Ectodermal cell (in vitro differentiated cells): ENCODE measurements around the gene FBXL15.
A peak's percentile ranks its signal among the peaks of the same experiment; 100 is the strongest.

Experiments used
- H3K27ac ChIP-seq: 2 replicates; pipeline ENCODE4 v1.7.0; 2013; ENCODE audit warnings: mild to moderate bottlenecking, low read depth, low read length; ENCODE audit not compliant: insufficient read depth, poor library complexity, severe bottlenecking
- H3K27me3 ChIP-seq: 2 replicates; pipeline ENCODE4 v1.7.0; 2013; ENCODE audit warnings: mild to moderate bottlenecking, low read length; ENCODE audit not compliant: insufficient read depth, control insufficient read depth, poor library complexity, severe bottlenecking
- H3K36me3 ChIP-seq: one replicate; pipeline ENCODE4 v1.7.0; 2013; ENCODE audit warnings: low read length; ENCODE audit not compliant: control insufficient read depth, insufficient read depth
- H3K4me1 ChIP-seq: one replicate; pipeline ENCODE4 v1.7.0; 2013; ENCODE audit warnings: low read length; ENCODE audit not compliant: control insufficient read depth, insufficient read depth
- H3K4me3 ChIP-seq: 2 replicates; pipeline ENCODE4 v1.7.0; 2013; ENCODE audit warnings: low read depth, low read length, control low read depth; ENCODE audit not compliant: insufficient read depth
- H3K9me3 ChIP-seq: 2 replicates; pipeline ENCODE4 v1.7.0; 2013; ENCODE audit warnings: mild to moderate bottlenecking, low read length, moderate library complexity; ENCODE audit not compliant: control insufficient read depth
- WGBS, 2 experiments: methylation state at CpG; one replicate each; pipeline ENCODE4 v1.1.7; 2013; ENCODE audit warnings: missing lambda C conversion rate in 2 of 2; 5-methylcytosine and 5-hydroxymethylcytosine counted together

Gene FBXL15

DNA sequence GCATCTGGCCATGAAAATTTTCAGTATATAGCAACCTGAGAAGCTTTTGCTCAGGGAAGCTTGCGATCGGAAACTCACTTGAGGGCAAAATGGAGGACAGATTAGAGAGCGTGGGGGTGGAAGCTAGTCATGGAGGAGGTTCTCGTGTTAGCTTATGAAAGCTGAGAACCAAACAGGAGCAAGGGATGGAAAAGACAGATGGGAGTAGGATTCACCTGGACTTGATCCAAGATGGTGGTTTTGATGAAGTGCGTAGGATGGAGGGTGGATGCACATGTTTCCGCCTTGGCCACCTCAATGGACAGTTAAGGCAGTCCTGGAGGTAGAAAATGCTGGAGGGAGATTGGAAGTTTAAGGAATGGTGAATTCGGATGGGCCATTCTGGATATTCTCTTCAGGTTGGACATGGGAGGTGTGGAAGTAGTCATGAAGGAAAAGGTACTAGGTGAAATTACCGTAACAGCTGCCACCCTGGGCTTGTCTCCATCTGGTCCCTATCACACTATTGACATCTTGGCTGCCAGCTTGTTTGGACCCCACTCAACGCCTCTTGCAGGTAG is 37.0 kb downstream of the FBXL15 start:
- Histone ChIP-seq H3K27ac (no peak overlapping the region), H3K4me3 (no peak overlapping the region), H3K4me1 (peaks cover 24% of the 10 kb centered on the region), H3K36me3 (no peaks in the 10 kb centered on the region), H3K27me3 (peaks cover 14% of the 10 kb centered on the region), H3K9me3 (no peaks in the 10 kb centered on the region)
- 95 to 96% methylated on average over 9 of the region's 9 CpGs for WGBS, 2 experiments

DNA sequence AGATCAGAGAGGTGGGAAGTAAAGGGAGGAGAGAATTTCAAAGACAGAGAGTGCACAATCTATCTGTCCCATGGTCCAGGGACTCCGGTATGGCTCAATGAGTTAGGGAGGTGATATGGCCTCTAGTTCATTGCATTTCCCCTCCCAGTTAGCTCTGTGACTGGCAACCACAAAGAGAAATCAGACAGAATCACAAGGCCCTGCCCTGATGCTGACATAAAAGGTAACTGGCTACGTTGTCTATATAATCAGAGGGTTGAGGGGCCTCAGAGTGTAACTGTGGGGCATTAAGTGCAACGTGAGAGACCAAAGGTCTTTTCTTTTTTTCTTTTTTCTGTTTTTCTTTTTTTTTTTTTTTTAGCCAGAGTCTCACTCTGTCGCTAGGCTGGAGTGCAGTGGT is 38.0 kb downstream of the FBXL15 start:
- WGBS, 2 experiments, result 86 to 96% methylated on average over 4 of the region's 4 CpGs
- Histone ChIP-seq H3K27ac (no peak overlapping the region), H3K36me3 (no peaks in the 10 kb centered on the region), H3K27me3 (peaks cover 24% of the 10 kb centered on the region), H3K4me1 (peaks cover 20% of the 10 kb centered on the region), H3K4me3 (no peak overlapping the region), H3K9me3 (no peaks in the 10 kb centered on the region)

DNA sequence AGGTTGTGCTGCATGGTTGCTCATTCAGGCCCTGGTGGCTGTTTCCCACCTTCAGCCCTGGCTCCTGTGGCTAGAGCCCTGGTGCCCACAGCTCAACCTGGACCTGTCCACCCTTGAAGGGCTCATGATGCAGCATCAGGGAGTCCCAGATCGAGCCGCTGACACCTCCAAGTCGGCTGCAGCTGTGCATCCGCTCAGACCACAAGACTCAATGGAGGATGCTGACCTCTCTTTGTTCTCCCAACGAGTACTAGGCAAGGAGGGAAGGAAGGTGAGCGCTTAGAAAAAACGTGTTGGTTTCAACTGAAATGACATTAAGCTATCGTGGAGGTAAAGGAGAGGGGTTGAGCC is 40.2 kb downstream of the FBXL15 start:
- H3K27me3 ChIP-seq, result peaks cover 26% of the 10 kb centered on the region
- H3K36me3 ChIP-seq, result no peaks in the 10 kb centered on the region
- 56 to 57% methylated on average over 8 of the region's 8 CpGs for WGBS, 2 experiments
- peaks cover 20% of the 10 kb centered on the region for H3K4me1 ChIP-seq
- H3K4me3 ChIP-seq, result peak overlapping the region; percentile 36
- no peaks in the 10 kb centered on the region for H3K9me3 ChIP-seq
- H3K27ac ChIP-seq, result peak overlapping the region; percentile 27

DNA sequence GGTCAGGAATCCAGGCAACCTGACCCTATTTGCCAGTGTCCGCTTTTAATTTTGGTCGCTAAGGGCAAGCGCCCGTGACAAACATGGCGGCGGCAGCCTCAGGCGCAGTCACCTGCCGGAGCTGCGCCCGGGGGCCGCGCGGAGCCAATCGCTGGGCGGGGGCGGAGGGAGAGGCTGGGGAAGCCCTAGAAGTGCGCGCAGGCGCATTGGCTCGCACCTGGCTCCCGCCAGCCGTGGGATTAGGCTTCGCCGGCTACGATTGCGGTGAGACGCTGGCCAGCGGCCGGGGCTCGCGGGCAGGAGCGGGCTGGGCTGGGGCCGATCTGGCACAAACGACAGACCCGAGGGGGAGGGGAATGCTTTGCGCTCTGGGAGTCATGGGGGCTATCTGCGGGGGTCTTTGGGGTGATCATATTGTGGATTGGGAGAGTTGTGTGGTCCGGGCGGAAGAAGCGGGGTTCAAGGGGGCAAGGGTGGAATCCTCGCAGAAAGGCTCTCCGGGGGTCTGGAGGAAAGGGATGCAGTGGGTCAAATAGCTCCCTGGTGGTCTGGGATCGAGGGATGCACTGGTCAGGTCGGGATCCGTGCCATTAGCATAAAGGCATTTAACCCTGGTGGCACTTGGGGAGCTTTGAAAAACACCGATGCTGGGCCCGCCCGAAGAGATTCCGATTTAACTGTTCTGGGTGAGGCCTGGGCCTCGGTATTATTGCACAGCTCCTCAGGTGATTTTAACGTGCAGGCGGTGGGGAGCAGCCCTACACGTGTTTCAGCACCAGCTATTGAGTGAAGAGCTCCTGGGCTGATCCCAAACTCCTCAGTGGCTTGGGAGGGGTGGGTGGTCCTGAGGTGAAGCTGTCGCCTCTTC is 40.8 kb downstream of the FBXL15 start:
- Histone ChIP-seq H3K36me3 (no peaks in the 10 kb centered on the region), H3K4me1 (peaks cover 20% of the 10 kb centered on the region), H3K27ac (peak overlapping the region; percentile 27), H3K27me3 (peaks cover 26% of the 10 kb centered on the region), H3K4me3 (peak overlapping the region; percentile 36), H3K9me3 (no peaks in the 10 kb centered on the region)
- WGBS, 2 experiments, result 1% methylated on average over 54 of the region's 54 CpGs

GRCh38 chr10:102462512-102463054 is 41.9 kb downstream of the FBXL15 start:
- peaks cover 20% of the 10 kb centered on the region for H3K4me1 ChIP-seq
- no peaks in the 10 kb centered on the region for H3K9me3 ChIP-seq
- H3K36me3 ChIP-seq, result no peaks in the 10 kb centered on the region
- no peak overlapping the region for H3K27ac ChIP-seq
- H3K4me3 ChIP-seq, result no peak overlapping the region
- H3K27me3 ChIP-seq, result peaks cover 26% of the 10 kb centered on the region
- WGBS, 2 experiments, result 68 to 74% methylated on average over 6 of the region's 6 CpGs

- 86 to 89% methylated on average over 10 of the region's 10 CpGs for WGBS, 2 experiments
- Histone ChIP-seq H3K4me1 (peaks cover 20% of the 10 kb centered on the region), H3K27ac (no peak overlapping the region), H3K36me3 (no peaks in the 10 kb centered on the region), H3K27me3 (peaks cover 26% of the 10 kb centered on the region), H3K4me3 (no peak overlapping the region), H3K9me3 (no peaks in the 10 kb centered on the region)
Observed at GRCh38 chr10:102463983-102464382, 43.3 kb downstream of the FBXL15 start.

DNA sequence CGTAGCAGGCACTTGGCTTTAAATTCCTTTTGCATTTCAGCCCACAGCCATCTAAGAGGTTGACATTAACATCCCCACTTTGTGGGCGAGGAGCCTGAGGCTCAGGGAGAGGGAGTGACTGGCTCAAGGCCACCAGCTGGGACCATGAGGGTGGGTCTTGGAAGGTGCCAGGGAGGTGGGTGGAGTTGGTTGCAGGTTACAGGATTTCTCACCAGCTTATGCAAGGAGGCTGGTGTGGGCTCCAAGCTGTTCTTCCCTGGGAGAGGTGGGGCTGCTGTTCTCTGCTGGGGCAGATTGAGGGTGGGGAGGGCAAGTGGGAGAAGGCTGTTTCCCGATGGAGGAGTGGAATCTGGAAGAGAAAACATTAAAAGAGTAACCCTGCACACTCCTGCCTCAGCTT is 44.8 kb downstream of the FBXL15 start:
- H3K9me3 ChIP-seq, result no peaks in the 10 kb centered on the region
- peaks cover 20% of the 10 kb centered on the region for H3K4me1 ChIP-seq
- H3K4me3 ChIP-seq, result no peak overlapping the region
- no peak overlapping the region for H3K27ac ChIP-seq
- 76 to 78% methylated on average over 3 of the region's 3 CpGs for WGBS, 2 experiments
- H3K27me3 ChIP-seq, result peaks cover 26% of the 10 kb centered on the region
- H3K36me3 ChIP-seq, result no peaks in the 10 kb centered on the region

- H3K4me3 ChIP-seq, result no peak overlapping the region
- H3K4me1 ChIP-seq, result peaks cover 6% of the 10 kb centered on the region
- H3K36me3 ChIP-seq, result no peaks in the 10 kb centered on the region
- WGBS, 2 experiments, result 74 to 77% methylated on average over 6 of the region's 6 CpGs
- H3K27me3 ChIP-seq, result peaks cover 15% of the 10 kb centered on the region
- H3K27ac ChIP-seq, result no peak overlapping the region
- H3K9me3 ChIP-seq, result no peaks in the 10 kb centered on the region
Observed at GRCh38 chr10:102467318-102467717, 46.7 kb downstream of the FBXL15 start.

GRCh38 chr10:102467971-102468438 is 47.4 kb downstream of the FBXL15 start:
- peaks cover 9% of the 10 kb centered on the region for H3K27me3 ChIP-seq
- 82 to 85% methylated on average over 6 of the region's 6 CpGs for WGBS, 2 experiments

GRCh38 chr10:102468683-102469082 is 48.0 kb downstream of the FBXL15 start:
- H3K27ac ChIP-seq, result no peak overlapping the region
- no peaks in the 10 kb centered on the region for H3K4me1 ChIP-seq
- WGBS, 2 experiments, result 95 to 96% methylated on average over 9 of the region's 9 CpGs
- no peaks in the 10 kb centered on the region for H3K9me3 ChIP-seq
- H3K4me3 ChIP-seq, result no peak overlapping the region
- no peaks in the 10 kb centered on the region for H3K36me3 ChIP-seq
- peaks cover 2% of the 10 kb centered on the region for H3K27me3 ChIP-seq

More at GRCh38 chr10:102467971-102468438, 47.4 kb downstream of the FBXL15 start:
- Histone ChIP-seq H3K4me3 (no peak overlapping the region), H3K27ac (no peak overlapping the region), H3K36me3 (no peaks in the 10 kb centered on the region), H3K9me3 (no peaks in the 10 kb centered on the region), H3K4me1 (no peaks in the 10 kb centered on the region)
